HTR-8/SVneo (cell line): ENCODE data around the gene DISP2.

Source experiments
- DNase-seq: peaks from one replicate; pipeline ENCODE4 v3.0.0; 2011; ENCODE audit warnings: low spot score, mixed read lengths; ENCODE audit not compliant: insufficient read length
- FAIRE-seq: peaks from 2 replicates; lab custom pipeline; 2011; peaks lifted over from hg19 to GRCh38; lab: Jason Lieb, UNC

Gene DISP2, protein sequence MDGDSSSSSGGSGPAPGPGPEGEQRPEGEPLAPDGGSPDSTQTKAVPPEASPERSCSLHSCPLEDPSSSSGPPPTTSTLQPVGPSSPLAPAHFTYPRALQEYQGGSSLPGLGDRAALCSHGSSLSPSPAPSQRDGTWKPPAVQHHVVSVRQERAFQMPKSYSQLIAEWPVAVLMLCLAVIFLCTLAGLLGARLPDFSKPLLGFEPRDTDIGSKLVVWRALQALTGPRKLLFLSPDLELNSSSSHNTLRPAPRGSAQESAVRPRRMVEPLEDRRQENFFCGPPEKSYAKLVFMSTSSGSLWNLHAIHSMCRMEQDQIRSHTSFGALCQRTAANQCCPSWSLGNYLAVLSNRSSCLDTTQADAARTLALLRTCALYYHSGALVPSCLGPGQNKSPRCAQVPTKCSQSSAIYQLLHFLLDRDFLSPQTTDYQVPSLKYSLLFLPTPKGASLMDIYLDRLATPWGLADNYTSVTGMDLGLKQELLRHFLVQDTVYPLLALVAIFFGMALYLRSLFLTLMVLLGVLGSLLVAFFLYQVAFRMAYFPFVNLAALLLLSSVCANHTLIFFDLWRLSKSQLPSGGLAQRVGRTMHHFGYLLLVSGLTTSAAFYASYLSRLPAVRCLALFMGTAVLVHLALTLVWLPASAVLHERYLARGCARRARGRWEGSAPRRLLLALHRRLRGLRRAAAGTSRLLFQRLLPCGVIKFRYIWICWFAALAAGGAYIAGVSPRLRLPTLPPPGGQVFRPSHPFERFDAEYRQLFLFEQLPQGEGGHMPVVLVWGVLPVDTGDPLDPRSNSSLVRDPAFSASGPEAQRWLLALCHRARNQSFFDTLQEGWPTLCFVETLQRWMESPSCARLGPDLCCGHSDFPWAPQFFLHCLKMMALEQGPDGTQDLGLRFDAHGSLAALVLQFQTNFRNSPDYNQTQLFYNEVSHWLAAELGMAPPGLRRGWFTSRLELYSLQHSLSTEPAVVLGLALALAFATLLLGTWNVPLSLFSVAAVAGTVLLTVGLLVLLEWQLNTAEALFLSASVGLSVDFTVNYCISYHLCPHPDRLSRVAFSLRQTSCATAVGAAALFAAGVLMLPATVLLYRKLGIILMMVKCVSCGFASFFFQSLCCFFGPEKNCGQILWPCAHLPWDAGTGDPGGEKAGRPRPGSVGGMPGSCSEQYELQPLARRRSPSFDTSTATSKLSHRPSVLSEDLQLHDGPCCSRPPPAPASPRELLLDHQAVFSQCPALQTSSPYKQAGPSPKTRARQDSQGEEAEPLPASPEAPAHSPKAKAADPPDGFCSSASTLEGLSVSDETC (N-terminal part only)

DNA sequence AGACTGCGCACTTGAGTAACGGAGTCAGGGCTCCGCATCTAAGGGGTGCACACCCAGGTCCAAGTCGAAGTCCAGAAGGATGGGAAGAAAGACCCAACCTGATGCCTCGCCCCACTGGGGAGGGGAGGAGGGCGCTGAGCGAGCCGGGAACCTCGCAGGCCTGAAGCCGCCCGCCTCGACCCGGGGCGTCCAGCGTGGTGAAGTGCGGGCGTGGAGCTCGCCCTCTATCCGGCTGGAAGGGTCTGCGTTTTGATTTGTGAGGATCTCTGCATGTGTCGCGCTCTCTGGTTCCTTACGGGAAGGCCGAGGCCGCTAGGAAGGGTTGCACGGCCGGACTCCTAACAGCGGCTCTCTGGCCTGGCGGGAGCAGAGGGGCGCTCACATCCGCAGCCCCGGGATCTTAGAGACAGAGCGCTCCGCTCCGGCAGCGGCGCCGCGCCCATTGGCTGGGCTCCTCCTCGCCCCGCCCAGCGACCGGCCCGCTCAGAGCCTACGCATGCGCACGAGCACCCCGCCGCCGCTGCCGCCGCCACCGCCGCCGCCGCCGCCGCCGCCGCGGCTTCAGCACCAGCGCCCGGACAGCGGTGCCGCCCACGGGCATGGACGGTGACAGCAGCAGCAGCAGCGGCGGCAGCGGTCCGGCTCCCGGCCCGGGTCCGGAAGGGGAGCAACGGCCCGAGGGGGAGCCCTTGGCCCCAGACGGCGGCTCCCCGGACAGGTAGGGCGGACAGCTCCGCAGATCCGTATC is at the start of gene DISP2:
Gene DISP2, plus strand, starts transcription at position 497 of the 748 bp plus-strand sequence. Its CDS starts 103 bp downstream, at position 600.
- peak; percentile 96 for DNase-seq
- peak; percentile 46 for FAIRE-seq

DNA sequence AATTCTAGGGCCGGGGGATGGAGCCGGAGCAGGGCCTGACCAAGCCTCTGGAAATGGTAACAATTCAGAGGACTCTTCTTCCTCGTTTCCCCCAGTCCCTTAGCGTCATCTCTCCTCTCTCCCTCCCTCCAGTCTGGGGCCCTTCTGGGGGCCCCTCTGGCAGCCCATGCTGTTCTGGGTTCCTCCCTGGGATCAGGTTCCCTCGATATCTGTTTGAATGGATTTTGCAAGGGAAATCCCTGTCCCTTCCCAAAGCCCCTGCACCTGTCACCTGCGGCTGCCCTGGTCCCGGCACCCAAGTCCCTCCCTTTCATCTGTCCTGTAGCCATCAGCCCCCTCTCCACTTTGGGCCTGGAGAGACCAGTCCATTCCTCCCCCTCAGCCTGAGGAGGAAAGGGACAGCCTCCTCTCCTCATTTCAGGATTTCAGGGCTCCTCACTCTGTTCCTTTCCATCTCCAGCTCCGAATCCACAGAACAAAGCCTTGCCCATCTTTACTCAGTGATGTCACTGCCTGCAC is 48.6 kb upstream of the DISP2 start:
- no peak for FAIRE-seq

DNA sequence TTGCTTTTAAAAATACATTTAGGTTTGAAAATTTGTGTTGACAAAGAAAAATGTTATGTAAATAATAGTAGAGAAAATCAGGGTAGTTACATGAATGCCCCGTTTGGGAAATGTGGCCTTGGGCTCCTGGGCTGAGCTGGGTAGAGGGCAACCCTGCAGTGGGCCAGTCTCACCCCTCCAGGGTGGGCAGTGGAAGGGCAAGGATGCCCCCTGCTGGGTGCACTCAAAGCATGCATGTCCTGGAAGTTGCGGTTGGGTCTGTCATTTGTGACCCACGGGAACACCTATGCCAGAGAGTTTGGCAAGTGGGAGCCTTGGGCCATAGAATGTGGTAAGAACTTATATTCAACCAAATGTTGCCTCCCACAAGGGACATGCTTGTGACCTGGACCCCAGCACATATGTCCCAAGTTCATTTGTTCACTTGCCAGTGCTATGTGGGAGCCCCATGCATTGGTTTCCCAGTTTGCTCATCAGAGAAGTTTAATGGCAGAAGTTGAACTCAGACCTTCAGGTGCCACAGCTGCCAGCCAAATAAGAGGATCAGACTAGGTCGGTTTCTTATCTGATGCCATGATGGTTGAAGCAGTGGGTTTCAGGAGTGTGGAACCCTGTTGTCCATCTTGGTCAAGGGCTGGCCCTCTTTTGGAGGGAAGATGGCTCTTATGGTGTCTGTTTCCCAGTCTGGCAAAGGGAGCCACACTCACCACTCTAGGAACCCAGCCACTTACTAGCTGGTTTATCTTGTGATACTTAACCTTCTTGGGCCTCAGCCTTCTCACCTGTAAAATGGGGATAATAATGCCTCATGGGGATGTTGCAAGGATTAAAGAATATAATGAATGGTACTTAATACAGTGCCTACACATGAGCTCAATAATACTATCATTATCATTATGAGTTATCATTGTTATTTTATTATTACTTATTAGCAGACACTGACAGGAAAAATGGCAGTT is 47.7 kb upstream of the DISP2 start:
- DNase-seq (peak; percentile 53), FAIRE-seq (no peak)

More for the DNA sequence above, 48.6 kb upstream of the DISP2 start:
- no peak for DNase-seq

DNA sequence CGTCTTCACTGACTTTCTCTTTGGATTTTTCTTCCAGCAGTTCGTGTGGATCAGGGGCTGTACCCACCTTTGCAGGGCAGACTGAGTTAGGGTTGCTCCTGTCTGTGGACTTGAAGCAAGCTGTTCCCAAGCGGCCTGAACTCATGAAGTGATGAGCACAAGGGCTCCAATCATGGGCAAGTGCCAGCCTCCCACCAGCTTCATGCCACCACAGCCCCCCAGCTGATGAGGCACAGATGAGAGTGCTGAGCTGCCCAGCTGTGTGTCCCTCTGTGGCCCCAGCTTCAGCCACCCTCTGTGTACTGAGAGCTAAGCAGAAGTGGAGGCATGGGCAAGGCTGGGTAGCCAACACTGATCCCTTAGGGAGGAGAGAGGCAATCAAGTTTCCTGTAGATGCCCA is 47.0 kb upstream of the DISP2 start:
- DNase-seq, result no peak
- FAIRE-seq, result no peak

DNA sequence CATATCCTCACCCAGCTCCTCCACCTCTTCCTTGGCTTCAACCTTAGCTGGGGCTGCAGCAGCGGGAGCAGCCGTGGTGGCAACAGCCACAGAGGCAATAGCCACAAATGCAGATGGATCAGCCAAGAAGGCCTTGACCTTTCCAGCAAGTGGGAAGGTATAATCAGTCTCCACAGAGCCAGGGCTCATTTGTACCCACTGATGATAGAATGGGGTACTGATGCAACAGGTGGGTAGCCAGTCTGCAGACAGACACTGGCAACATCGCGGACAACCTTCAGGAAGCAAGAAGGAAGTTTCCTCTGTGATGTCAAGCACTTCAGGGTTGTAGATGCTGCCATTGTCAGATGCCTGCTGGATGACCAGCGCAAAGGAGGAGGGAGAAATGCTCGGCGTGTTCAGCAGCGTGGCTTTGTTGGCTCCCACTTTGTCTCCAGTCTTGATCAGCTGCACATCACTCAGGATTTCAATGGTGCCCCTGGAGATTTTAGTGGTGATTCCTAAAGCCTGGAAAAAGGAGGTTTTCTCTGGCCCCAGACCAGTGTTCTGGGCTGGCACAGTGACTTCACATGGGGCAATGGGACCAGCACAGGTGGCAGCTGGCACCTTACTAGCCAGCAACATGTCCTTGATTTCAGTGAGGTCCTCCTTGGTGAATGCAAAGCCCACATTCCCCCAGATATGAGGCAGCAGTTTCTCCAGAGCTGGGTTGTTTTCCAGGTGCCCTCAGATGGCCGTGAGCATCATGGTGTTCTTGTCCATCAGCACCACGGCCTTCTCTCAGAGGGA is 45.5 kb upstream of the DISP2 start:
- no peak for DNase-seq
- no peak for FAIRE-seq

DNA sequence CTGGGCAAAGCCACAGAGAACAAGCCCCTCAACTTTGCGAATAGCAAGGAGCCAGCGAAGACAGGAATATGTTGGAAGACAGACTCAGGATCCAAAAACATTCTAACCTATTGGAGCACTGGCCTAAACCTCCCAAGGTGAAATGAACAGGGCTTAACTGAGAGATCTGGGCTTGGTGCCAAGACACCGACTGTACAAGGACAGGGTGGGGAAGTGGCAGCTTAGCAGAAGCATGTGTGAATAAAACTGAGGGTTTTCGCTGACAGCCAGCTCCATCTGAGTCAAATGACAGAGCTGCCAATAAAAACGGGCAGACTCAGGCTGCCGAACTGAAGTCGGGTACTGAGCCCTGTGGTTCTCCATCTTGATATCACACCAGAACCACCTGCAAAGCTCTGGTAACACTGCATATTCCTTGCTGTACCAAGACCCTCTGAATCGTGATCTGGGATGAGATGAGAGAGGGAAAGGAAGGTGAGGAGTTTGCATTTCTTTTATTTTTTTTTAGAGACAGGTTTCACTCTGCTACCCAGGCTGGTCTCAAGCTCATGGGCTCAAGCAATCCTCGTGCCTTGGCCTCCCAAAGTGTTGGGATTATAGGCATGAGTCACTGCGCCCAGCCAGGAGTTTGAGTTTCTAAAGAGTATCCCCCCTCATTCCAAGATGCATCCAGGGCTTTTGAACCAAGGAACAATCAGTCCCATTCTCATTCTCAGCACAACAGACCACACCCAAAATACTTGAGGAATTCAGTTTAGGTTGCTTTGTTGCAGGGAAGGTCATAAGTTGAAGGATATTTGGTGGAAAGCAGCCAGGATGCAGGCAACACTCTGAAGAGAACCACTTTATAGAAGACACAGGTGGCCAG is 44.3 kb upstream of the DISP2 start:
- DNase-seq (no peak), FAIRE-seq (no peak)

DNA sequence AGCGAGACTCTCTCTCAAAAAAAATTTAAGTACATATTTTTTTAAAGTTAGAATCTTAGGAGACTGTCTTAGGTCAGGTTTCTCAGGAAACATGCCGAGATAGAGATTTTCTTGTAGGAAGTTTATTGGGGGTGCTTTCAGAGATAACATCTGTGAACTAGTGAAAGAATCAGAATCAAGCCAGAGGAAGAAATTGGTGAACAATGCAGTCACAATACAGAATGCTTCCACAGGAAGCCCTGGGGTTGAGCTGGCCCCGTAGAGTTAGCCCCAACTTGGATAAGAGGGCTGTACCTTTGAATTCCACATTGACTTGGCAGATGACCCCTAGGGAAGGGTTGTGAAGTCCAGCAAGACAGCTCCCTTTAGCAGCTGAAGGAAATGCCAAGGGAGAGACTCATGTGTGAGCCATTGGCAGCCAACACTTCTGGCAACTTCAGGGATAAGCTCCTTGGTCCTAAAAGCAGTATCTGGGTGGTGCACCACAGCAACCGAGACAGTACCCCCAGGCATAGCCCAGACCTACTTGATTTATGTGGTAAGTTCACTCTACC is 43.2 kb upstream of the DISP2 start:
- no peak for DNase-seq

DNA sequence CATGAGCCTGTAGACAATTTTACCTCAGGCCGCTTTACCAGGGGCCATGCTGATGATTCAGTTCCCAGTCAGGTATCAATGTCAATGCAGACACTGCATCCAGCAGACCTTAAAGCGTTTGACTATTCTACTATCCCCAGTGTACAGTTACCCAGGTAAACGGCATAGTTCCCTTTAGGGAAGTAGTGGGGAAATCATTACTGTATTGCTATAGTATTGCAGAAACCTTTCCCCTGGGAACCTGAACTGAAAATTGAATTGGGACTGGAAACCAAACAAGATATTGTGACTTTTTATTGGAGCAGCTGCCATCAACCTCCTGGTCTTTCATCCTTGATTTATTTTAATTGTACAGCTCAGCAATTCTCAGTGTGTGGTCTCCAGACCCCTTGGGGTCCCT is 41.1 kb upstream of the DISP2 start:
- no peak for DNase-seq
- FAIRE-seq, result no peak

More for the DNA sequence above, 43.2 kb upstream of the DISP2 start:
- FAIRE-seq, result no peak

DNA sequence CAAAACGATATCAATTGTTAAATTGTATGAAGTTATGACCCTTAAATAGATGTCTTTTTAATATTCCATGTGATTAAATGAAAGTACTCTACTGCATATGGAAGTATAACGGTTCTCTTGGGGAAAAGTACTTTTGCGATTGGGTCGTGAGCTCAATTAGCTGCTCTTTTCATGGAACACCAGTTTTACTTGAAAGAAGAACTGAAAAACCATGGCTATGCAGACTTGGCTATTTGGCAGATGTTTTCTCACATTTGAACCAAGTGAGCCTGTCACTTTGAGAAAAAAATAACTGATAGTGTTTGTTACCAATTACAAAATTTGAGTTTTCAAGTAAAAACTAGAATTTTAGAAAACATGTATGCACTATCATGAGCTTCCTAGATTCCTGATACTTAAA is 40.4 kb upstream of the DISP2 start:
- FAIRE-seq, result no peak
- no peak for DNase-seq

DNA sequence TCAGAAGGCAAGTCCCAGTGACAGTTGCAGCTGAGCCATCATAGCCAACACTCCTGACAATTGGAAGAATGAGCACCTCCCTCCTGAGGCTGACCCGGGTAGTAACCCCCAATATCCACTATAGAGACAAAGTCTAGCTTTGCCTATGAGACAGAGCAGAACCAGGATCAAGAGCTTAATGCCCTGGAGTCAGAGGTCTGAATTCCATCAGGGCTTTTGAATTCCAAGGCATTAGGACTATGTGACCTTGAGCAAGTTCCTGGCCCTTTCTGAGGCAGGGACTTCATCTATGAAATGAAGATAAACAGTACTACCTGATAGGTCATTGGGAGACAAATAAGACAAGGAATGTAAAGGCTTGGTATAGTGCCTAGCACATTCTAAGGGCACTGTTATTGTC is 37.6 kb upstream of the DISP2 start:
- no peak for DNase-seq
- FAIRE-seq, result no peak

DNA sequence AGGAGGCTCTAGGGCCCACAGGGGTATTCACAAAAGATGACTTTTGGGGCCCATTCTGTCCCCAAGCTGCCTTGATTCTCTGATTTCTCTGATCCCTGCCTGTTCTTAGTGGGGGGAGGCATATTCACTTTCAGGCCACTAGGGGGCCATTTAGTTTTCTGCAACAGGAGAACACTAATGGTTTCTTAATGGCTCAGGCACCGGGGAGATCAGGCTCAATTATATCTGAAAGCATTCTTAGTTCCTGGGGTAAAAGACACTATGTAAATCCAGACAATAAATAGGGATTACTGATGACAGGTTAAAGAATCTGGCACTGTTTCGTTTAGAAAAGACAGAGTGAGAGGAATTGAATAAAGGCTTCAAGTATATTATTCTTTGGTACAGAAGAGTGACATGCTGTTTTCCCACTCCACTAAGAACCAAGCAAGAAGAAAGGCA is 37.1 kb upstream of the DISP2 start:
- peak; percentile 69 for DNase-seq

DNA sequence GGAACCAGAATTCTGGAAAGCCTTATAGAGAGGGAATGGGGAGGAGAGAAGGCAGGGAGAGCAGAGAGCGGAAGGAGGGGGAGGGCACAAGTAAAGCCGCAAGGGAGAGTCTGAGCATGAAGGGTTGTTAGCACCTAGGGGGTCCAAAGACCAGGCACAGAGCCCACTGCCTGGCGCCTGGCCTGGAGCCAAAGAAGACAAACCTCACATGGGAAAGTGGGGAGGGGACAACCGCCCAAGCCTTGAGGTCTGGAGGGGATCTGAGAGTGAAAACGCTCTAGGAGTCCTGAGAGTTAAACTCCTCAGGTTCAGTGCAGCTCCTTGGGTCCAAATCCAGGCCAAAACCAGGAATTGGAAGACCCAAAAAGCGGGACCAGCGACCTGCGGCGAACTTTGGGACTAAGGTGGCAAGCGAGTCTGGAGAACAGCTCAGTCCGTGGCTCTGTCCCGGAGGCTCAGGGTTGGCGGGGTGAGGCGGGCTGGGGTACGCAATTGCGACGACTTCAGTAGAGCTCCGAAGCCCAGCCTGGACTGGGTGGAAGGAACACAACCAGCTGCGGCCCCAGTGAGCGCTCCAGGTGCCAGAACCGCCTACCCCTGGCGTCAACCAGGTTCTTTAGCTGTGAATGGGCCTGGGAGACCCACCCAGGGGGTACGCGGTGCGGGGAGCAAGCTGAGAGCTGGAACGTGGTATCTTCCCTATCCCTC is 35.3 kb upstream of the DISP2 start:
- DNase-seq (no peak), FAIRE-seq (no peak)

More for the DNA sequence above, 37.1 kb upstream of the DISP2 start:
- FAIRE-seq, result no peak

DNA sequence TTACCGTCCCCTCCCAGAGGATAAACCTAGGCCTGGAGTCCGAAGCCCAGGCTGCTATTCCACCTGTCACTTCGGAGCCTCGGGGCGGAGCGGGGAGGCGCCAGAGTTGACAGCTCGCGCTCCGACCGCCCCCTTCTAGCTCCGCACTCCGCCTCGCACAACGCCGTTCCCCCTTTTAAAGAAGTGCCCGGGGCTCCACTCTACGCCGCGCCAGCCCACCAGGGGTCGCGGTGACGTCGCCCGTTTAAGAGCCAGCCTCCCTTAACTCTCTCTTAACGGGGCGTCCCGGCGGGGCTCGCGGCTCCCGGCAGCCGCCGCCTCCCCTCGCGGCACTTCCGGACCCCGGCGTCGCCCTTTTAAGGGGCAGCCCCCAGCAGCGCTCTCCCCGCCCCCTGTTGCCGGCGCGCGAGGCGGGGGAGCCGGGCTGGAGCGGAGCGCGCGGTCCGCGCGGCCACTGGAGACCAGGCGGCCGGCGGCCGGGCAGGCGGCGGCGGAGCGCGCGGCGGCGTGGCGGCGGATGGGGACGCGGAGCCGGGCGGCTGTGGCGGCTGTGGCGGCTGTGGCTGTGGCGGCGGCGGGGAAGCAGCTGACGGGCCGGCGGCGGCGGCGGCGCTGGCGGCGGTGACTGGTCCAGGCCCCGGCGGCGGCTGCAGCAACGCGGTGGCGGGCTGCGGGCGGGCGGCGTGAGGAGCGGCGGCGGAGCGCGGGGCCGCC is 34.6 kb upstream of the DISP2 start, which contains the start of gene INAFM2:
Gene INAFM2, plus strand, starts transcription at position 454 of the 714 bp plus-strand sequence. CDS start 364 bp downstream, outside the sequence.
- DNase-seq (peak; percentile 86), FAIRE-seq (peak; percentile 74)

DNA sequence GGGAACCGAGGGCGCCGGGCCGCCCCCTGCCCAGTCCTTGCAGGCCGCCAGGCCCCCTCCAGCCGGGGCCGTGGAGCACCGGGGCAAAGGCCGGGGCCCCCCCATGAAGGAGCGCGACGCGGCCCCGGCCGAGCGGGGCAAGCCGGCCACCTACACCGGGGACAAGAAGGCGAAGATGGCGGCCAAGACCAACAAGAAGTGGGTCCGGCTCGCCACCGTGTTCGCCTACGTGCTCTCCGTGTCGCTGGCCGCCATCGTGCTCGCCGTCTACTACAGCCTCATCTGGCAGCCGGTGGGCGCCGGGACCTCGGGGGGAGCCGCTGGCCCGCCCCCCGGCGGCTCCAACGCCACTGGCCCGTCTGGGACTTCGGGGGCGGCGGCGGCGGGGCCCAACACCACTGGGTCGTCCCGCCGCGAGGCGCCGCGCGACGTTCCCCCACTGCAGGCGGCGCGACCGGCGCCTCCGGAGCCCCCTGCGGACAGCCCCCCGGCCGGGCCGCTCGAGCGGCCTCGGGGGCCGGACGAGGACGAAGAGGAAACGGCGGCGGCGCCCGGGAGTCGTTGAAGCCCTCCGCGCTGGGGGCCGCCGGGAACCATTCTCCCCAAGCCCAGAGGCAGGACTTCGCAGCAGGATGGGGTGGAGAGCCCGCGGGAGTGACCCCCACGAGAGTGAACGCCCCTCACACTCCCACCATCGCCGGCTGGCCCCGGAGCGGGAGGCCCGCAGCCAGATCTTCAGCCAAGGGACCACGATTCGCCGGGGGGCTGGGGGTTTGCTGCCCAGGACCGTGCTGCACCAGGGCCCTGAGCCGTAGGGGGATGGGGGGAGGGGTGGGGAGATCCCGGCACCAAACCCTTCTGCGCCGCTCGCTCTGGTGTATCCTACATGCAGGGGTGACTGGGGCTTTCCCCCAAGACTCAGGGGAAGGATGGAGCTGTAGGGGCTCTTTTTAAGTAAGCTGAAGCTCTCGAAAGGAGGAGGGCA is 33.8 kb upstream of the DISP2 start:
- no peak for FAIRE-seq
- DNase-seq, result no peak
